HG03575 (cell line): ENCODE data around the gene VGLL4.

Source experiments
- ATAC-seq: cut with Tn5 transposase; IDR thresholded peaks from one replicate; pipeline ENCODE4 v1.9.1; 2021; ENCODE audit not compliant: unreplicated experiment, insufficient number of reproducible peaks, low FRiP score; ENCODE audit errors: extremely low read depth

Gene VGLL4

DNA sequence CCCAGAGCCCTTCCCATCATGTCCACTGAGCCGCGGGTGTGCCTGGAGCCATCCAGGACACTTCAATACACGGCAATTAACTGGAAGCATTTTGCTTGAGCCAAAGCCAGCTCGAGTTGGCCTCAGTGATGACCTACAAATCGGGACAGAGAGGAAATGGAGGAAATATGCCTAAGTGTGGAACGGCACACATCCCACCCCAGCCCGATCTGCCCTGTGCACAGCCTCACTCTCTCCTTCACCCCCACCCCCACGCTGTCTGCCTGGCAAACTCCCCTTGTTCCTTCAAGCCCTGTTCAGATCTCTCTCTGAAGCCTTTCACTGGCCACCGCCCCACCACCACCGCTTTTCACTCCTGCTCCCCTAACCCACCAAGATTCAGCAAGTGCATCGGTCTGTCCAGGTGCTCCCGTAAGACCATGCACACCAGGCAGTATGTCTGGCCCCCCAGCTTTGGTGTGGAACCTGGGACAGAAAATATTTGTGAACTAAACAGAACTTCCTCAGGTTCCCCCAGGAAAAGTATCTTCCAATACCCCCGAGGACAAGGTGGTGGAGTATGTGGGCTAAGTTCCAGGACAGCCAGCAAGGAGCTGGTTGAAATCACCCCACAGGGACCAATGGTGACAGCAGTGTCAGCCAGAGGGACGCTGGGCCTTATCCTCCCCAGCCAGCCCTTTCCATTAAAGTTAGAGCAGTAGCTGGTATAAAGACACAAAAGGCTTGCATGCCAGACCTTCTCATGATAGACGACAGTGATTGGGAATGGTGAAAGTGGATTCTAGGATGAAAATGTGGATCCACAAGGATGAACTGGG lies 83.7 kb downstream of the VGLL4 start:
- ATAC-seq, result no peak

GRCh38 chr3:11558918-11559815 lies 84.5 kb downstream of the VGLL4 start:
- no peak for ATAC-seq

DNA sequence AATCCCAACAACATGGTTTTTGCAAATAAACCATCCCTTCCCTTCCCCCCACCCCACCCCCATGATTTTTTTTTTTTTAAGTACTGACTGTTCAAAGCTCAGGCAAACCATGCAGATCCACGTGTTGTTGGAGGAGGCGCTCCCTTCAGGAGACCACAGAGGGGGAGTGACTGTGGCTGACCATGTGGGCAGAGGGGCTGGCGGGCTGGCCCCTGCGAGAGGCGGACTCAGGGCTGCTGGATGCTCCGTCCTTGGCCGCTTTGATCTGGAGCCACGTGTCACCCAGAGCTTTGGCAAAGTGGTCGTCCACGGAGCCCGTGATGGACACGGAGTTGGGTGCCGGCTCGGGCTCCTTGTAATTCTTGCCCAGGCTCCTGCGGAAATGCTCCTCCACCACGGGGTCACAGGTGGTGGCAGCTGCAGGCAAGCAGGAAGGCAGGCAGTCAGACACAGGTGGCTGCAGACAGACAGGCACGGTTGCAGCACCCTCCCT lies 85.3 kb downstream of the VGLL4 start:
- ATAC-seq, result no peak

- no peak for ATAC-seq
Observed at GRCh38 chr3:11558002-11558401, 85.7 kb downstream of the VGLL4 start.

DNA sequence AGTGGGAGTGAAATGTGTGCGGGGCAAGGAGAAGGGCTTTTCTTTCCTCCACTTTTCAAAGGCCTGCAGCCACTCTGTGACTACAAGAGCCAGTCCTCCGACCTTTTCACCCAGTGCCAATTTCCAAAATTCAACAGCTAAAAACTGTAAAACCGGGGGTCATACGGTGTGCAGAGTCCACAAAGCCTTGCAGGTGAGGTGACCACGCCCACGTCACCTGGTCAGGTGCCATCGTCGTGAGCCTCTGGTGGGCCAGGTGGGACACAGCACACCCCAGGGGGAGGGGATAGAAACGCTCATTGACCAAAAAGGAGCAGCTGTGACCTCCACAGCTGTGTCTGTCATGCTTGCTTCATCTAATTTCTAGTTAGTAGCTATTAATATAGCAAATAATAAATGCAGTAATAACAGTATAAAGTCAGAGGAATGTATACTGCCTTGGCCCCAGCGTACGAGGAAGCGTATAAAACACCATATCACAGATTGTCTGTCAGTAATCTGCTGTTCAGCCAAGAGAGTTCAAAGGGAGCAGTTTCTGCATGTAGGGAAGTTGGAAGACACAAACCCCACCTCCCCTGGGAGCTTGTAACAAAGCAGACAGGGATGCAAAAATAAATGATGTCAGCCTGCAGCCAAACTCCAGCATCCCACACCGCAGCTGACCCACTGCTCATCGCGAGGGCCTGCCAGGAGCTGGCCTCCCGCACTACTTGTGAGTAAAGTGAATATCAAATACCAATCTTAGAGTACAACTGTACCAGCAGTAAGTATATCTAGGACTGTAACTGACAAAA lies 86.7 kb downstream of the VGLL4 start:
- no peak for ATAC-seq

DNA sequence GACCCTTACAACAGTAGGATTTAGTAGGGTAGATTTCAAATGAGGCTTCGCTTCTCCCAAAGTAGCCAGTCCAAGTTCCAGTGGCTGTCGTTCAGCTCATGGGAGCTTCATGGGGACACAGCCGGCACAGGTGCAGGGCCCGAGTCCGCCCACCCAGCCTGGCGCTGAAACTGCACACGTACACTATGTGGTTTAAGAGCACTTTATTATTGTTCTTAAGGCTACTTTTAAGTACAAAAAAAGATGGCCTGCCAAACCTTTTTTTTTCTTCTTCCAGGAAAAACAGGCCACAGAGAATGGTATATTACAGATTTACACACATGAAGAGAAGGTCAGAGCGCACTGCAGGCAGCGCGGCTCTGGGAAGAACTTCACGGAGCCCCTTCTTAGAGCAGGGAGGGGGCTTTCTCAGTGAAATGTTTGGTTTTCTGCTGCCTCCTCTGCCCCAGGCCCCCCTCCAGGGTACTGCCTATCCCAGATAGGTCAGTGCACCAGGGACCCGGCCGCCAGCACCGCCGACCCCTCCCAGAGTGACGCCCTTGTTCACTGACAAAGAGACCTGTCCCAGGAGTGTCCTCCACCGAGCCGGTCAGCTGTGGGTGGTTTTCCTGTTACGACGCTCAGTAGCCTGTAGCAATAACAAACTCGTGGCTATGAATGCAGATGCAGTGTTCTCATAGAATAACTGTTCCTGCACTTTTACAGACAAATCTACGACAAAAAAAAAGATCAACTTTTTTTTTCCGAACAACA lies 87.7 kb downstream of the VGLL4 start:
- ATAC-seq, result no peak

DNA sequence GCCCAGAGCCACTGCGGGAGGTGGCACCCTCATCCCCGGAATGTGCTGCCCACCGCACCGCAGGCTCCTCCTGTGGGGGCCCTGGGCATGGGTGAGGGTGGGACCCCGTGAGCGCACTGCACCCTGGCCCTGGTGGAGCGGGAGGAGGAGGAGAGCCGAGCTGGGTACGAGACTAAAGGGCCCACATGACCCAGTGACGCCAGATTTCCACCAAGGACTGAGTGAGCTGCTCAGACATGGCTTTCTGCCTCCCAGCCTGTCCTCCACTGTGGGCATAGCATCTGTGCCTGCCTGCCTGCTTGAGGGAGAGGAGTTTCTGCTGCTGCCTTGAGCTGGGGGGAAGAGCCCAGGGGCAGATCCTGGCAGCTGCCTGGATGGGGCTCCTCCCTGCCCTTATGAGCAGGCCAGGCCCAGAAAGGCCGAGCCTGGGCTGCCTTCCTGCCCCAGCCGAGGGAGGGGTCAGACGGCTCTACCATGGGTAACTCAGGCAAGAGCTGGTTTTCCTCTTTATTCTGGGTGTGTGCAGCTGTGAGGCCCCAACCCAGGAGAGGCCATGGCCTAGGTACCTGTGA lies 88.4 kb downstream of the VGLL4 start:
- ATAC-seq, result no peak

GRCh38 chr3:11554666-11555065 lies 89.0 kb downstream of the VGLL4 start:
- no peak for ATAC-seq

DNA sequence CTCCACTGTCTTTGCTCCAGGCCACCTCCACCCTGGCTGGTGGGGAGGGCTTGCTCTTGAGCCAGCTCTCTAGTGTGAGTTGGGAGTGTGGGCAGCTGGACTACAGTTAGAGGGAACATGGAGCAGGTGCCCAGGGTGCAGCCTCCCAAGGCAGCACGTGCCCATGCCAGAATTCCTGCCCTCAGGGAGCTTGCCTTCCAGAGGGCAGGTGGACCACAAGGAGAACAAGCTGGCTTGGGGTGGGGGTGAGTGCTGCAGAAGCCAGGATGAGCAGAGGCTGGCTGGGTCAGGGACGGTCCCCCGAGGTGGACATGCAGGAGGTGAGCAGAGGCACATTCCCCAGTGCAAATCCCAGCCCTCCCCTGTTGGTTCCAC lies 89.5 kb downstream of the VGLL4 start:
- no peak for ATAC-seq

GRCh38 chr3:11553436-11554235 lies 90.1 kb downstream of the VGLL4 start:
- no peak for ATAC-seq

DNA sequence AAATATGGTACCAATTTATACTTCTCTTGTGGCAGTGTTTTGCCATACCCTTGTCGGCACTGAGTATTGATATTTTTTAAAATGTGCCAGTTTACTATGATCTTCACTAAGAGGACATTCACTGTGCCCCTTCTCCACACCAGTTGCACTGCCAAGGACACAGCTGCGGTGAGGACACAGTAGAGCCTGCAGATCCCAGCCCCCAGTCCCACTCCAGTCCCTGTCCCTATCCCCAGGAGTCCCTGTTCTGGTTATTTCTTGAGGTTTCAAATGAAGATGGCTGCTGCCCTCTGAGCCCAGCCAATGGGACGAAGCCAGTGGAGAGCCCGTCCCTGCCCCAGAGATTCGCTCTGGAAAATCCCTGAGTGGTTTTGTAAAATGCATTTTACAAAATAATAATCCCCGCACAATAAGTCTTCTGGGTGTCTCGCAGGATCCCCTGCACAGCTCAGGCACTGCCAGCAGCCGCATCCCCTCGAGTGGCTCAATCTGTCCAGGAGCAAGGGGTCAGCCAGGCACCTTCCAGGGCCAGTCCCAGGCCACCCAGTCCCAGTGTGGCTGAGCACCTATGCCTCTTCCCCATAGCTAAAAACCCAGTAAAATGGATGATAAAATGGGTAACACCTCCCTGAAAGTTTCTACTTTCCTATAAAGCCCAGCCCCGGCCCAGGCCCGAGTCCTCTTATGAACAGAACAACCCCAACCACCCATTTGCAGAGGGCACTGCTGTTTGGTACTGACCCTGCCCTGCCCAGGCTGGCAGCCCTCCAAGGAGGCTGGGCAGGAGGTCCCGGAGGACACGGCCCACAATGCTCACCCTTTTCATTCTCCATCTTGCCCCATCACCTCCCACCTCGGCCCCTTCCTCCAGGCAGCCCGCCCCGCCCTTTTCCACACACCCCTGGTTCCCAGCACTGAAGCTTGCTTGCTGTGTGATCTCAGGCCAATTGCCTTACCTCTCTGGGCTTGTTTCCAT lies 91.1 kb downstream of the VGLL4 start:
- no peak for ATAC-seq

- ATAC-seq, result no peak
Observed at GRCh38 chr3:11551036-11551435, 92.7 kb downstream of the VGLL4 start.

DNA sequence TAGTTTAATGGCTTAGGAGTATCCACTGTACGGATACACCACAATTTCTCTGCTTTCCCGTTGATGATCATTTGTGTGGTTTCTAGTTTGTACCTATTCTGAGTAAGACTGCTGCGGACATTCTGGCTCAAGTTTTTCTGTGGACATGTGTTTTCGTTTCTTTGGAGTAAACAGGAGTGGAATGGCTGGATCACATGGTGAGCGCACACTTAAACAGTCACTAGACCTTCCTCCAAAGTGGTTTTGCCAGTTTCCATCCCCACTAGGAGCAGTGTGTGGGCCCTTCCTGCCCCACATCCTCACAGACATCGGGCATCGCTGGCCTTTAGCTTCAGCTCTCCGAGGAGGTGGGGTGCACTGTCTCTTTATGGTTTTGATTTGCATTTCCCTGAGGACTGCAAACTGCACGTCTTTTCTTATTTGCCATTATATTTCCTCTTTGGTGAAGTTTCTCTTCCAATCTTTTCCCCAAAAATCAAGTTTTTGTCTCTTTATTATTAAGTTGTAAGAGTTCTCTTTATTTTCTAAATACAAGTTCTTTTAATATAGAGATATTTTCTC lies 94.1 kb downstream of the VGLL4 start:
- no peak for ATAC-seq

DNA sequence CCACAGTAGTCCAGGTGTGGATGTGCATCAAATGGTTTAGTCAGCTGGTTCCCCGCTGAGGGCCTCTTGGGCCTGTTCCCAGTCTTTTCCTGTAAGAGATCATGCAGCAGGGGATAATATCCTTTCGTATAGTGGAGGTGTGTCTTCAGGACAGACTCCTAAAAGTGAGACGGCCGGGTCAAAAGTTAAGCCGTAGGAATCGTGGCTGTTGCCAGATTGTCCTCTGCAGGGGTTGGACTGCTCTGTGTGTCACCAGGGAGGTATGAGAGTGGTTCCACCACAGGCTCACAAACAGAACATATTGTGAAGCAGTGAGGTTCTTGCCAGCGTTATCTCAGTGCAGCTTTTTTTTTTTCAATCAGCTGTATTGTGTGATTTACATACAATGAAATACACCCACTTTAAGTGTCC lies 95.0 kb downstream of the VGLL4 start:
- no peak for ATAC-seq

DNA sequence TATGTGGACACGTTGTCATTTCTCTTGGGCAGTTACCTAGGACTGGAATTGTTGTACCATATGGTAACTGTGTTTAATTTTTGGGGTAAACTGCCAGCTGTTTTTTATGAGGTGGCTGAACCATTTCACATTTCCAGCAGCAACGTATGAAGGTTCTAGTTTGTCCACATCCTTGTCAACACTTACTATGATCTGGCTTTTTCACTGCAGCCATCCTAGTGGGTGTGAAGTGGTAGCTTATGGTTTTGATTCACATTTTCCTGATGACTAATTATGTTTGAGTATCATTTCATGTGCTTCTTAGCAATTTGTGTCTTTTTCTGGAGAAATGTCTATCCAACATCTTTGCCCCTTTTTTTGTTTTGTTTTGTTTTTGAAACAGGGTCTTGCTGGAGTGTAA lies 96.2 kb downstream of the VGLL4 start:
- no peak for ATAC-seq

- no peak for ATAC-seq
Observed at GRCh38 chr3:11546657-11547302, 96.9 kb downstream of the VGLL4 start.
